T-helper 1 cell (primary cell): Measurements from ENCODE around the gene FOXP3.

Experiments
- DNase-seq, 5 donors: peaks; one replicate each; pipeline ENCODE4 v3.0.0-alpha.2; 2012 to 2020

Gene FOXP3

DNA sequence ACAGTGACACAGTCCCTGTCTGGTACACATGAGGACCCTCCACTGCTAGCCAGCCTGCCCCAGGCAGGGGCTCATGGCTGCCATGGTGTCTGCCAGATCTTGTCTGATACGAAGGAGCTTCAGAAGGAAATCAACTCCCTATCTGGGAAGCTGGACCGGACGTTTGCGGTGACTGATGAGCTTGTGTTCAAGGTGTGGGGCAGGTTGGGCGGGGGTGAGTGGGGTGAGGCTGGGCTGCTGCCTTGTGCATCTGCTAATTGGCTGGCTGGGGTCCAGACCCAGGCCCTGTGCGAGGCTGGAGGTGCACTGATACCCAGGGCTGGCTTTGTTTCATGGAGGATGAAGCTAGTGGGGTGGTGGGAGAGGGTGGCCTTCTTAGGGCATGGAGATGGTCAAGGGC is 15.4 kb downstream of the FOXP3 start:
- no peak for DNase-seq

DNA sequence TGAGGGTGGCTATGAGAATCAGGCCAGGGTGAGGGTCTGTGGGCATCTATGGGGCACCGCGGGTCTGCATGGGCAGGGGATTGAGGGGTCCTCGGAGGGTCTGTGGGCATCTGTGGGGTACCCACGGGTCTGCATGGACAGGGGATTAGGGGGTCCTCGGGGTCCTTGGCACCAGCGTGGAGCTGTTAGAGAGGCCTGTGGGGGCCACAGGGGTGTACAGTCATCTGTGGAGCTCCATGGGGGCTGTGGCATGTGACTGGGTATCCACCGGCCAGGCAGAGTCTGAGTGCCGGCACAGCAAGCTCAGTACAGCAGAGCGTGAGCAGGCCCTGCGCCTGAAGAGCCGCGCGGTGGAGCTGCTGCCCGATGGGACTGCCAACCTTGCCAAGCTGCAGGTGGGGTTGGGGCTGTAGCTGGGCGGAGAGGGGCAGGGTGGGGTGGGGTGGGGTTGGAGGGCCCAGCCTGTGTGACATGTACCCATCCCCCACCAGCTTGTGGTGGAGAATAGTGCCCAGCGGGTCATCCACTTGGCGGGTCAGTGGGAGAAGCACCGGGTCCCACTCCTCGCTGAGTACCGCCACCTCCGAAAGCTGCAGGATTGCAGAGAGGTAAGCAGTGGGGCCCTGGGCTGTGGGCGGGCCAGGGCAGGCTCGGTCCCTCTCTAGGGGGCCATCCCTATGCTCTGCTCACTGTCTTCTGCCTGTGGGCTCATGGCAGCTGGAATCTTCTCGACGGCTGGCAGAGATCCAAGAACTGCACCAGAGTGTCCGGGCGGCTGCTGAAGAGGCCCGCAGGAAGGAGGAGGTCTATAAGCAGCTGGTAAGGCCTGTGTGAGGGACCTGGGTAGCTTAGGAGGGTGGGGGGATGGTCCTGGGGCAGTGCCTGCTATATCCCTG is 16.3 kb downstream of the FOXP3 start:
- DNase-seq = no peak

DNA sequence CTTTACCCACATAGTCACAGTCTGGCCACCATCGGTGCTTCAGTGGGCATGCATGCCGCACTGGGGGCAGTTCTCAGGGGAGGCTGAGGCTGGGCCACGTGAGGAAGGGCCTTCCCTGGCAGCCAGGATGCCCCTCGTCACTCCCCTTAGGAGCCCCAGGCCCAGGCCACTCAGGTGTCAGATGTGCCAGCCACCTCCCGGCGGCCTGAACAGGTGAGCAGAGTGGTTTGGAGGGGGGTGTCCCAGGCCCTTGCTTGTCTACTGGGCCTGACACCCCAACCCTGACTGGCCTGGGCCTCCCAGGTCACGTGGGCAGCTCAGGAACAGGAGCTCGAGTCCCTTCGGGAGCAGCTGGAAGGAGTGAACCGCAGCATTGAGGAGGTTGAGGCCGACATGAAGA is 17.2 kb downstream of the FOXP3 start:
- no peak for DNase-seq

DNA sequence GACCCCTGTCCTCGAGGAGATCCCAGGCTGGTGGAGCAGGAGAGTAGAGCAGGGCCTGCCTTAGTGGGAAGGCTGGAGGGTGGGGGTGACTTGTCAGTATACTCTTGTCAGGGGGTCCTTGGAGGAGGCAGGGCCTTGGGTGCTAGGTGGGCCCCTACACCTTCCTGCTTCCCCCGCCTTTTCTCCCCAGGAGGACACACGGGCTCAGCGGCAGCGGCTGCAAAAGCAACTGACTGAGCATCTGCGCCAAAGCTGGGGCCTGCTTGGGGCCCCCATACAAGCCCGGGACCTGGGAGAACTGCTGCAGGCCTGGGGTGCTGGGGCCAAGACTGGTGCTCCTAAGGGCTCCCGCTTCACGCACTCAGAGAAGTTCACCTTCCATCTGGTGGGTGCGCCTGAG is 18.0 kb downstream of the FOXP3 start:
- no peak for DNase-seq

DNA sequence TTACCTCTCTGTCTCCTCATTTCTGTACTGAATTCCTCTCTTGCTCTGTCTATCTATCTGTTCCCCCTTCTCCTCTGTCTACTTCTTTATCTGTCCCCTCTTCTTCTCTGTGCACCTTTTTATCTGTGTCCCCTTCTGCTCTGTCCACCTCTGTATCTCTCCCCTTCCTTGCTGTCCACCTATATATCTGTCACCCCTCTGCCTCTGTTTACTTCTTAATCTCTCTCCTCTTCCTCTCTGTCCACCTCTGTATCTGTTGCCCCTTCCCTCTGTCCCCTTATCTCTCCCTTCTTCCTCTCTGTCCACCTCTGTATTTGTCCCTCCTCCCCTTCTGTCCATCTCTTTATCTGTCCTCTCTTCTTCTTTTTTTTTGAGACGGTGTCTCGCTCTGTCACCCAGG is 20.3 kb downstream of the FOXP3 start:
- no peak for DNase-seq

DNA sequence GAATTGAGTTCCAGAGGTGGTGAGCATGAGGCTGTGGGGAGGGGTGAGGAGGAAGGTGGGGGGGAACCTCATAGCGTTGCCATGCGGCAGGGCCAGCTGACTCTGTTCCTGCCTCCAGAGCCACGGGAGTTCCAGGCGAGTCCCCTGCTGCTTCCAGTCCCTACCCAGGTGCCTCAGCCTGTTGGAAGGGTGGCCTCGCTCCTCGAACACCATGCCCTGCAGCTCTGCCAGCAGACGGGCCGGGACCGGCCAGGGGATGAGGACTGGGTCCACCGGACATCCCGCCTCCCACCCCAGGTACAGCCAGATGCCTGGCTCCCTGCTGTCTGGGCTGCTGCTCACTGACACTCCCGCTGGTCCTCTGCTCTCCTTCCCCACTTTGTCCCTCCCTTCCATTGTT is 21.3 kb downstream of the FOXP3 start:
- no peak for DNase-seq

DNA sequence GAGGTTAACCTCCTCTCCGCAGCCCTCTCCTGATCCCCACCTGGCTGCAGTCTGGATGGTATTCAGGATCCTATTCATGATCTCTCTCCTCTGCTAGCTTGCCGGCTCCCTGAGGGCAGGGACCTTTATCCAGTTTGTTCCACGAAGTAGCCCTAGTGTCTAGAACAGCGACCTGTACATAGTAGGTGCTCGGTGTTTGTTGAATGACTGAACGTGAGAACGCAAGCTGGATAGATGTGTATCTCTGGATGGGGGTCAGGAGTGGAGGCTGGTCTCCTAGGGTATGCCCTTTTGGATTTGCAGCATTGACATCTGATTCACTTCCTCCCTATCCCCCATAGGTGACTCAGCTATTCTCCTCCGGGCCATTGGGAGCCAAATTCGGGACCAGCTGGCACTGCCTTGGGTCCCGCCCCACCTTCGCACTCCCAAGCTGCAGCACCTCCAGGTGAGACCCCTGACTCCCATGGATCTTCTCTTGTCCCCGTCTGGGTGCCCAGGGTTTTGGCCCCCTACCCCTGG is 21.9 kb downstream of the FOXP3 start:
- no peak for DNase-seq

DNA sequence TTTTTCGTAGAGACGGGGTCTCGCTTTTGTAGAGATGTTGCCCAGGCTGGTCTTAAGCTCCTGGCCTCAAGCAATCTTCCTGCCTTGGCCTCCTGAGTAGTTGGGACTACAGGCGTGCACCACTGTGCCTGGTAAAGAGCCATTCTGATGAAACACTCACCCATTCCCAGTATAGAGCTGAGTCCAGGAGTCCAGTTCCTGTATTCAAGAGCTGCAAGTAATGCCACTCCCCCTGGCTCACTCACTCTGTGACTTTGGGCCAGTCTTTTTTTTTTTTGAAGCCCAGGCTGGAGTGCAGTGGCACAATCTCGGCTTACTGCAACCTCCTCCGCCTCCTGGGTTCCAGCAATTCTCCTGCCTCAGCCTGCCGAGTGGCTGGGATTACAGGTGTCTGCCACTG is 25.8 kb downstream of the FOXP3 start:
- no peak for DNase-seq

DNA sequence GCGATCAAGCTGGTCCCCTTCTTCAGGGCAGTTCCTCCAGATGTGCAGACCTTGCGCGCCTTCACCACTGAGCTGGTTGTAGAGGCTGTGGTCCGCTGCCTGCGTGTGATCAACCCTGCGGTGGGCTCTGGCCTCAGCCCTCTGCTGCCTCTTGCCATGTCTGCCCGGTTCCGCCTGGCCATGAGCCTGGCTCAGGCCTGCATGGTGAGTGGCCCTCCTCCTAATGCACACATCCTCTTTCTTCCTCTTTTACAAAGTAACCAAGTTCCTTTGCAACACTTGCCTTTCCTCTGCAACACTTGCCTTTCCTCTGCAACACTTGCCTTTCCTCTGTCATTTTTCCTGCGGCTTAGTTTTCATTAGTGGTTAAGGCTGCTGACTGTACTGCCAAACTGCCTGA is 27.4 kb downstream of the FOXP3 start:
- DNase-seq = no peak

DNA sequence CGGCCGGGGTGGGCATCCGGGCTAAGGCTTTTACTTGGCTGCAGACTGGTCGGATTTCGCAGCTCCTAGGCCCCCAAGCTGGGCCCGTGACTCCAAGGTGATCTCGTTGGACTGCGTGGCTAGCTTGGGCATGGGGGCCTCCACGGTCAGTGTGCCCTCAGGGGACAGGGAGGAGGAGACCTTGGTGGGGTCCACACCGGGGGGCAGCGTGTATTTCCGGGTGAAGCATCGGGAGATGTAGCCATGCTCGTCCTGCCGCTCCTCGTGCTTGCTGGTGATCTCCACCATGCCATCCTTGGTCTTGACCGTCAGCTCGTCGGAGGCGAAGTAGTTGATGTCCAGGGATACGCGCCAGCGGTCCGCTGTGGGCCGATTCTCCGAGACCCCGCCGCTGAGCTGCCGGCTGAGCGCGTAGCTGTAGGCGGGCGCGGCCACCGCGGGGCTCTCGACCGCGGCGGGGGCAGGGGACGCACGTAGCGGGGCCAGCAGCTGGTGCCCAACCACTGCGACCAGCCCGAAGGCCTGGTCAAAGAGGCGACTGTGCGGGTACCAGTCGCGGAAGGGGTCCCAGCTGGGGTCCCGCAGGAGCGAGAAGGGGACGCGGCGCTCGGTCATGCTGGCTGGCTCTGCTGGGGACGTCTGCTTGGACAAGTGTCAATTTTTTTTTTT is 30.5 kb downstream of the FOXP3 start:
- DNase-seq = no peak

DNA sequence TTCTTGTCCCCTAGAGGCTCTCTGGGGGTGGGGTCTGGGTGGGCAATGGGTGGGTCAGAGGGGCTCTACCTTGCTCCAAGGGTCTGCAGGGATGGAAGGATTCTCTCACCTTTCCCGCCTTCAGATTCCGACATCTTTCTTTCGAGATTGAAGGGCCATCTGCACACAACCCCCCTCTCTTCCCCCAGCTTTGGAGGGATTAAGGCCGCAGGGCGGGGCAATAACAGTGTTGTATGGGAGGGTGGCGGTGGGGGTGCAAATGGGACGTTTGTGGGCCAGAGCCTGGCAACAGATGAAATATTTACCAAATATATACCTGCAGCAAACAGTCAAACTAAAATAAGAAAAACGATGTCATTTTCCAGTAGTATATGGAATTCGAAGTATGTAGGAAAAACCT is 31.3 kb downstream of the FOXP3 start, which contains the start of gene CACNA1F:
Gene CACNA1F (minus strand): TSS at position 165 of the 400 bp plus-strand sequence. CDS start 31 bp downstream, at position 134.
- DNase-seq = no peak

DNA sequence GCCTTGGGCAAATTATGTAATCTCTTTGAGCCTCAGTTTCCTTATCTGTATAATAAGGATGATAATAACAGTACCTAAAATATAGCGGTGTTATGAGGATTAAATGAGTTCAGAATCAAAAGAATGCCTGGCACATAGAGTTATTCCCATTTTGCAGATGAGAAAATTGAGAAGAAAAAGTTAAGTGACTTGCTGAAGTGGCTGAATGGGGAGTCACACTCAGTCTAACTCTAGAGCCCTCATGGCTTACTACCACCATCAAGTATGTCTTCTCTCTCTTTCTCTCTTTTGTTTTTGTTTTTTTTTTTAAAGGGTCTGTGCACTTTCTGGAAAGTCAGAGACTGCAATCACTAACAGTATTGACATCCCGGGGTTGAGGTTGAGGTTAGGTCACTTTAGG is 32.0 kb downstream of the FOXP3 start:
- DNase-seq = no peak

DNA sequence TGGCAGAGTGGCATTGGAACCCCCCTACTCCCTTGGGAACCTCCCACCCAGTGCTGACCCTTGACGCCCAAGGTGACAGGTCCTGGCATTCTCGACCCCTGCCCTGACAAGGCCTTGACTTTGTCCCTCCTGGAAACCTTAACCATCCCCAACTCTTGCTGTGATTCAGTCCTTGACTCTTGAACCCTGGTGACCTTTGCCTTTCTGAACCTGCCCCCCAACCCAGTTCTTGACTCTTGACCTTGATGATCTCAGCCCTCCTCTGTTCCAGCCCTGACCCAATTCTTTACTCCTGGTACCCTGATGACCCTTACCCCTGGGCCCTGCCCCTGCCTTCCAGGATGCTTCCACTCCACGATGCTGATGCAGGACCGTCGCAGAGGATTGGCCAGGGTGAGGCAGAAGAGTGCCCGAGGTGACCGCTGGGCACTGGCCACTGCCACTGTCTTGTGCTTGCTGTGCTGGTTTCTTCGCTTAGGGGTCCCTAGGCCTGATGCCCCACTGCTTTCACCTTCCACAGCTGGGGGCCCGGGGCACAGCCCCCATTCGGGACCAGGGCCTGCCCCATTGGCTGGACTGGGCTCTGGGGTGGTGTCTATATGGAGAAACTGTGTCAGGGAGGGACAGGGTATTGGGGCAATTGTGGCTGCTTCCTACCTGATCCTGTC is 33.0 kb downstream of the FOXP3 start:
- no peak for DNase-seq

DNA sequence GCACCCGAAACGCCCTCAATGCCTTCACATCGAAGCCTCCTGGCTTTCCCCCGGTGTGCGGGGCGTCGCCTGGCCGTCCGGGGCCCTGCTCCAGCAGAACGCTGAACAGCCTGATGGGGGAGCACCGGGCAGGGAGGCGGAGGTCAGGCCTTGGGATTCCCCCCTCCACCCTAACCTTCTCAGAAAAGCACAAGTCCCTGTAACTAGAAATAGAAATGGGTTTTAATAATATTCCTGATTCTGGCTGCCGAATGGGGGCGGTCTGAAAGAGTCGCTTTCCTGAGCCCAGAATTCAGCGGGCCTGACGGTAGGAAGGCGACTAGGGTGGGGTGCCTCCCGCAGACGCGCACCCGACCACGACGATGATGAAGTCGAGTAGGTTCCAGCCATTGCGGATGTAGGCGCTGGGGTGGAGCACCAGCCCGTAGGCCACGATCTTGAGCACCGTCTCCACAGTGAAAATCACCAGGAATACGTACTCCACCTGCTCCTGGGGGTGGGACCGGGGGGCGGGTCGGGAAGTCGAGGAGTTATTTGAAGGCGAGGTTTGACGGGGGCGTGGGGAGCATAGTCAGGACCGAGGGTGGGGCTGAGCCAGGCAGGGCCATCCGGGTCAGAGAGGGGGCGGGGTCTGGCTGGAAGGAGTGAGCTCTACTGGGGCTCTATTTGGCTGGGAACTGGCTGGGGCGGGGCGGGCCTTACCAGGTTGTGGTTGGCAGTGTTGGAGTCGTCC is 33.8 kb downstream of the FOXP3 start:
- DNase-seq = peak; percentile 16 to 68 (median 27)

DNA sequence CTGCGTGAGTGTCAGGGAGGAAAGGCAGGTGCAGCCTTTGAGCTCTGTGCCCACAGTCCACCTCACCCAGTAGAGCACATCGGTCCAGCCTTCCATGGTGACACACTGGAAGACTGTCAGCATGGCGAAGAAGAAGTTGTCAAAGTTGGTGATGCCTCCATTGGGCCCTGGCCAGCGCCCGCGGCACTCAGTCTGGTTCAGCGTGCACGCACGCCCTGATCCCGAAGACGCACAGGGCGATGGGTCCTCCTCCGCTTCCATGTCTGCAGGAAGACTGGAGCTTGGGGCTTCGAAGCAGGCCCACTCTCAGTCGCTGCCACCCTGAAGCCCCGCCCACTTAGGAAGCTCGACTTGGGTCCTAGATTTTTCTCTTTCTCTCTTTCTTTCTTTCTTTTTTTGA is 36.3 kb downstream of the FOXP3 start:
- DNase-seq = no peak

DNA sequence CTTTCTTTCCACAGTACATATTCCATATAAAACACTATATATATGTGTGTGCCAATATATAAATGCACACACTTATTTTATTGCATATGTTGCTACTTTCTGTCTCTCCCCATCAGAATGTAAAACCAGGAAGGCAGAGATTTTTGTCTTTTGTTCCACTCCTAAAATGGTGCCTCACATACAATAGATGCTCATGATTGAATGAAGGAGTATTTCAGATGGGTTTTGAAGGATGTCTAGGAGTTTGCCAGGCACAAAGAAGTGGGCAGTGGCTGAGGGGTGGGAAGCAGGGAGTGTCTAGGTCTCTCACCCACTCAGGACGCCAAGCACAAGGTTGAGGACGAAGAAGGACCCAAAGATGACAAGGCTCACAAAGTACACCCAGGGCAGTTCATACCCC is 36.8 kb downstream of the FOXP3 start:
- no peak for DNase-seq

DNA sequence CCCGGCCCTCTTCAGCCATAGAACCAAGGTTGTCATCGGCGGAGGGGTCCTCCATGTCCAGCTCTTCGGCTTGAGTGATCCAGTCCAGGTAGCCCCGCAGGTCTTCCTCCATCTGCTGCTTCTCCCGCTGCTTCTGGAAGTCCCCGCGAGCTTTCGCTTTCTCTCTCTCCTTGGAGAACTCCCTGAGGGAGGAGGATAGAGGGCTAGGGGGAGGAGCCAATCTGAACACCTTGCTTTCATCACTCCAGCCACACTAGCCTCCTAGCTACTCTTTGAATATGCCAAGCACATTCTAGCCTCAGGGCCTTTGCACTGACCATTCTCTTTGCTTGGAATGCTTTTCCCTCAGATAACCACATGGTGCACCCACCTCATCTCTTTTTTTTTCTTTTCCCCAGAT is 37.6 kb downstream of the FOXP3 start:
- no peak for DNase-seq

DNA sequence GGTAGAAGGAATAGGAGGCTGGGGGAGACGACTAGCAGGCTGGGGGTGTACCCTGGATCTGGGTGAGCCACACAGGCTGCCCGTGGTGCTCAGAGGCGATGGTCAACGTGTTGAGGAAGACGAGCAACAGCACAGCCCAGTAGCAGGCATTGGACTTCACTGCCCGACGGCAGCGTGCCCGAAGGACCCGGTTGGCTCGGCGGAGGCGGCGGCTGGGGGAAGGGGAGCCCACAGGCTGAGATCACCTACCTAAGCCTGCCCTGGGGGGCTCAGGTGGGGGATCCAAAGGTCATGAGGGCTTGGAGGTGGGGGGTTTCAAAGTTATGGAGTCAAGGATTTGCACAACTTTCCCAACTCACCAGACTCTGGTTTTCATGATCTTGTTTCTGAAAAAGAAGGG is 38.7 kb downstream of the FOXP3 start:
- DNase-seq = no peak

DNA sequence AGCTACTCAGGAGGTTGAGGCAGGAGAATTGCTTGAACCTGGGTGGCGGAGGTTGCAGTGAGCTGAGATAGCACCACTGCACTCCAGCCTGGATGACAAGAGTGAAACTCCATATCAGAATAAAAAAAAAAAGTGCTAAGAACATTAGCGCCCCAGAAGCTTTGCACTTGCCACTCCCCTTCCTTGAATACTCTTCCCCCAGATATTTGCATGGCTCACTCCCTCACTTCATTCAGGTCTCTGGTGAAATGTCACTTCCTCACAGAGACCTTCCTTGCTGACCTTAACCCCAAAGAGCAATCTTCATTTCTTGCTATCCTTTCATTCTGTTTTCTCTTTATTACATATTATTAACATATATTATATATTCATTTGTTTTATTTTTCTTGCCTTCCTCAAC is 42.6 kb downstream of the FOXP3 start:
- no peak for DNase-seq

DNA sequence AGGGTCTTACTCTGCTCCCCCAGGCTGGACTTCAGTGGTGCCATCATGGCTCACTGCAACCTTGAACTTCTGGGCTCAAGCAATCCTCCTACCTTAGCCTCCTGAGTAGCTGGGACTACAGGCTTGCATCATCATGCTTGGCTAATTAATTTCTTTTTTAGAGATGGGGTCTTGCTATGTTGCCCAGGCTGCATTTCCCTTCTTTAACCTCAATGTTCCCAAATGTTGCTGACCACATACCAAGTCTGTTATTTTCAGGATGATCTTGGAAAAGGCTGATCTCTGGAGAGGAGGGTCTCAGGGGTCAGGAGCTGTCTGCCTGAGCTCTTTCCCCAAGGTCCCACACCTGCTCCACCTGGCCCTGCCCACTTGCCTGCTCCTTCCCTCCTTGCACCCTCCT is 44.4 kb downstream of the FOXP3 start:
- no peak for DNase-seq

DNA sequence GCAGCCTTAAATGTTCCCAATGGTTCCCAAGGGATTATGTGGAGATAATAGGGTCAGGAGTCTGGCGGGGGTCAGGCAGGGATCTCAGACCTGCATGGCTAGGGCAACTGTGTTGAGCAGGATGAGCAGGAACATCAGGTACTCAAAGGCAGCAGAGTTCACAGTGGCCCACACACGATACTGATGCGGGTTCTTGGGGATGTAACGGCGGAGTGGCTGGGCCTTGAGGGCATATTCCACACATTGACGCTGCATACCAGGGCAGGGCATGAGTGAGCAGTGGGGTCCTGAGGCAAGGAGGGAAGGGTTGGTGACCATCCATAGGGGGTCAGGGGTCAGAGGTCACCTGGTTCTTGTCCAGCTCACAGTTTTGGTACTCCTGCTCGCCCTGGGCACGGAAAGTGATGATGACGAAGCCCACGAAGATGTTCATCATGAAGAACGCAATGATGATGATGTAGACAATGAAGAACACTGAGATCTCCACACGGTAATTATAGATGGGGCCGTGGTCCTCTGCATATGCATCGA is 49.4 kb downstream of the FOXP3 start:
- DNase-seq = no peak

DNA sequence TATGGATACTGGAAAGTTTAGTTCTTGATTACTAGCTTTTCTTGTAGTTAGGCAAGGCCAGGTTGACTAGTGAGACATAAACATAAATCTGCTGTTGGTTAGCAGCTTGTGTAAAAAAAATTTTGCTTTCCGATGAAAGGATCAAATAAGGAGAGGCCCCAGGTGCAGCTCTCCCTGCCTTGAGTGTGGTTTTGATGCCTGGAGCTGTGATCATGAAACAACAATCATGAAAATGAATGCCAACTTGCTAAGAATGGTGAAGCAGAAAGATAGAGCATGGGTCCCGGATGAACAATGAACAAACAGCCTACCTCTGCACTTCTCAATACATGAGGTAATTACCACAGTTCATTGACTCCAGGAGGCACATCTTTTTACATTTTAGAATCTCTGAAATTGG is 50.1 kb downstream of the FOXP3 start:
- no peak for DNase-seq

DNA sequence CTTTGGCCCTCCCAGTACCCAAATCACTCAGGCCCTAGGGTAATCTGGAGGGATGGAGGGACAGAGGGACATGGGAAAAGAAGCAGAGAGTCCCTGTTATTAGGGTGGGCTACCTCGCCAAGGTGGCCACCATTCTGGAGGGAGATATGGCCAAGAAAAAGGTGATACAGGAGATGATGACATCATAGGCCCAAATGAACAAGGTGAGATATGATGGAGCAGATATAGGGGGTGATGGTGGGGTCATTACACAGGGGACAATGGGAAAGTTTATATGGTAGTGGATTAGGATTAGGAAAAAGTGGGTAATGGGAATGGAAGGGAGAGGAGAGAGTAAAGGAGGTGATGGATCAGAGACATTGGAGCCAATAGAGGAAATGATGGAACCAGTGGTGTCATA is 51.6 kb downstream of the FOXP3 start:
- DNase-seq = no peak
